Activated naive CD8-positive, alpha-beta T cell treated with anti-CD3 and anti-CD28 coated beads, Interleukin-2, amount 10 ng/mL, durations not matched to agents 7 days and 5 days (primary cell): Measurements from ENCODE around the gene SPEM3. TPM values are rescaled to one million over a fixed set of nuclear protein-coding genes. Genes with fewer than 3 reads are reported as not detected.

Source experiments
- ATAC-seq: fragments of 150-1000 bp; cut with Tn5 transposase; one replicate; pipeline ENCODE4 v1.10.0; 2021; ENCODE audit warnings: low read depth, moderate library complexity
- POLR2A ChIA-PET: fragments of 350-600 bp; sonication (Branson Sonifier 250); formaldehyde crosslinking; loops from one replicate; lab custom pipeline; 2021; ENCODE audit warnings: antibody characterized with exemption; lab: Charles Lee
- DNase-seq: peaks from one replicate; pipeline ENCODE4 v3.0.0; 2021
- H3K27ac Mint-ChIP-seq: one replicate; pipeline ENCODE4 v1.8.0; 2022; ENCODE audit warnings: mild to moderate bottlenecking, mixed read lengths
- H3K27me3 Mint-ChIP-seq: one replicate; pipeline ENCODE4 v1.8.0; 2022; ENCODE audit warnings: mild to moderate bottlenecking, moderate library complexity, mixed read lengths
- H3K36me3 Mint-ChIP-seq: one replicate; pipeline ENCODE4 v1.8.0; 2021; ENCODE audit warnings: mild to moderate bottlenecking, mixed read lengths
- H3K4me1 Mint-ChIP-seq: one replicate; pipeline ENCODE4 v1.8.0; 2021; ENCODE audit warnings: mixed read lengths
- H3K4me3 Mint-ChIP-seq: one replicate; pipeline ENCODE4 v1.8.0; 2022; ENCODE audit warnings: mild to moderate bottlenecking, moderate library complexity, mixed read lengths
- H3K9me3 Mint-ChIP-seq: one replicate; pipeline ENCODE4 v1.8.0; 2021; ENCODE audit warnings: mixed read lengths
- total RNA-seq, 2 experiments: library from RNA; stranded (reverse); gene quantifications; one replicate each; pipeline ENCODE4 v1.2.3, GENCODE V29; 2021

Gene SPEM3
- total RNA-seq, 2 experiments from 2014 or later, result not detected

DNA sequence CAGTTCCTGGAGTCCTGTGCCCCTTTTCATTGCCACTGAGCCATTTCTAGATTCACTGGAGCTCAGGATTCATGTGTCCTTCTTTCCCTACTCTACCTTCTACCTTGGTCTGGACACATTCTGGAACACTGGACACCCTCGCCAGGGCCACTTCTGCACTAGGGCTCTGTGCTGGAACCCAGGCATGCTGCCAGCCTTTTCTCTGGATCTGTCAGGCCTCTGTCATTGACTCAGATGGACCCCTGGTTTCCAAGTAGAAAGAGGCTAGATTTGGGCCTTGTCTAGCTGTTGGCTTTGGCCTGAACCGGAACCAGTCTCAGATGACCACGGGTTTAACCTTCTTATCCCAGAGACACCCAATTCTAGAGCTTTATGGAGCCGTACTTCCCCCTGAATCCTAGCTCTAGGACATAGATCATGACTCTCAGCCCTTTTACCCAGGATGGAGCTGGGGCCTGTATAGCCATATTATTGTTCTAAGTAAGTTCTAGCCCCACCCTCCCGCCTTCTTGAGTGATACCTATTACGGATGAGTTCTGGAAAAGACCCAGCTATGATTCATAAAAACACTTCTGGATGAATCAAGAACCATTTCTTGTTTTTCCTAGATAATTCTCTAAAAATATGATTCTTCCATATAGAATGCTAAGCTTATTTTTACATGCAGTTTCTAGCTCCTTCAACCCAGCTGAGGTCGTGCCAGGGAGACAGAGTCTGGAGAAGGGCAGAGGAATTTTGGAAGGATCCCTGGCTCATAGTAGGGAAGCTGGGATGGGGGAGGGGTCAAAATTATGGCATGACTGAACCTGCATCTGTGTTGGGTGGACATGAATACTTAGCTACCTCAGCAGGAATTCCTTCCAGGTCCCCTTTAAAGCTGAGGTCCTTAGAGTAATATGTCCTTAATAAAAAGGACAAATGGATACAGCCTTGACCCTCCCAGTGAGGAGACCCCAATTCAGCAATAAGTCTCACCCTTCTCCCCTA is 15.1 kb downstream of the SPEM3 start:
- Mint-ChIP-seq H3K27ac (no peak overlapping the region), H3K9me3 (peaks cover 2% of the 10 kb centered on the region), H3K4me1 (peaks cover 31% of the 10 kb centered on the region), H3K36me3 (peaks cover 29% of the 10 kb centered on the region), H3K27me3 (peaks cover 24% of the 10 kb centered on the region), H3K4me3 (no peak overlapping the region)
- DNase-seq, result no peak
- POLR2A ChIA-PET, result interaction anchor here (0.6 to 7.9 kb wide), 7 partner anchors 9 to 882 kb away, joined by 3 to 60 read pairs (median 5); partner anchors contain the start of genes POLR2A, TMEM102 and TMEM256
- no peak for ATAC-seq

DNA sequence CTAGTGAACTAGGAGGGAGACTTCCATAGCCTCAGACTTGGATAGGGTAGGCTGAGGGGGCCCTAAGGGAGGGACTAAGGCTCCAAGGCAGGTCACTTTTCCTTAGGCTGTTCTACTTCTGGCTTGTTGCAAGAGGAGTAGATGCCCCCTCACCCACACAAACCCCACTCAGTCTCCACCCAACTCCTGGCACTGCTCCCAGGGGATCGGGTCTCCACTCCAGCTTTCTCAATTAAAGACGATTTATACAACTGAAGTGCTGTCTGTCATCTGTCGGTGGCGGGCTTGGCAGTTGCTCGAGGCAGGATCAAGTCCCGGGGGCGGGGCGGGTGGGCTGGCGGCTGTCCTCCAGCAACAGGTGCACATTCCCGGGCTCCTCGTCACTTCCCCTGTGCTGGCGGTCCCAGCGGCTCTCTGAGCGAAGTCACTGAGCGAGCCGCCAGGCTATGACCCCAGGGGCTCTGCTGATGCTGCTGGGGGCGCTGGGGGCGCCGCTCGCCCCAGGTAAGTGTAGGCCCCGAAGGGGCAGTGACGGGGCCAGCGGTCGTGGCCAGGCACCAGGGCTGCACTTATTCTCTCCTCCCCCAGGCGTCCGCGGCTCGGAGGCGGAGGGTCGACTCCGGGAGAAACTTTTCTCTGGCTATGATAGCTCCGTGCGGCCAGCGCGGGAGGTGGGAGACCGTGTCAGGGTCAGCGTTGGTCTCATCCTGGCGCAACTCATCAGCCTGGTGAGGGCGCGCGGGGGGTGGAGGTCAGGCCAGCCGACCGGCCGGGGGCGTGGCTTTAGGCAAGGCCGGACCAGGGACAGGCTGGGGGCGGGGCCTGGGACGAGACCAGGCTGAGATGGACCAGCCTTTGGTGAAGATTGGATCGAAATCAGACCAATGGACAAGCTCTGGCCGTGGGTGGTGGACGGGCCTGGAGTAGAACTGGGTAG is 16.3 kb downstream of the SPEM3 start, which contains the start of gene CHRNB1:
Gene CHRNB1 (plus strand): TSS at position 380 of the 937 bp plus-strand sequence. CDS start 67 bp downstream, at position 447.
- H3K36me3 Mint-ChIP-seq, result peaks cover 35% of the 10 kb centered on the region
- peak; percentile 10 for ATAC-seq
- POLR2A ChIA-PET, result interaction anchor here (0.6 to 7.9 kb wide), 8 partner anchors 9 to 881 kb away, joined by 3 to 60 read pairs (median 10); partner anchors contain the start of genes ACAP1, POLR2A, TMEM102 and TMEM256
- peak within 1 kb of the TSS; percentile 10 for H3K27ac Mint-ChIP-seq
- H3K4me3 Mint-ChIP-seq, result peak within 1 kb of the TSS; percentile 80
- H3K27me3 Mint-ChIP-seq, result peaks cover 24% of the 10 kb centered on the region
- DNase-seq, result peak; percentile 53
- H3K9me3 Mint-ChIP-seq, result peaks cover 2% of the 10 kb centered on the region
- H3K4me1 Mint-ChIP-seq, result peaks cover 29% of the 10 kb centered on the region

DNA sequence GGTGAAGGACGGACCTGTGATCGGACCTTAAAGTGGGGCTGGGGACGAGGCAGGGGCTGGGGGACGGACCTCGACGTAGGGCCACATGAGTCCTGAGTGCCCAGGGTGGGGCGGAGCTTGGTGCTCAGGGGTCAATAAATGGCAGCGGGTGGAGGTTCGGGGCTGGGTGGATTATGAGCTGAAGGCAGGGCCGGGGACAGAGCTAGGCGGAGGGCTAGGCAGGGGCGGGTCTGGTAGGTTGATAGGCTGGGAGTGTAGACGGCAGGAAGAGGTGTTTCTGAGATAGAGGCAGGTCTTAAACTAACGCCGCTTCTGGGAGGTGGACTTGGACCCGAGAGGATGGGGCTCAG is 16.9 kb downstream of the SPEM3 start:
- Mint-ChIP-seq H3K36me3 (peaks cover 35% of the 10 kb centered on the region), H3K4me3 (peak overlapping the region; percentile 80), H3K27me3 (peaks cover 24% of the 10 kb centered on the region), H3K27ac (peak overlapping the region; percentile 10), H3K4me1 (peaks cover 24% of the 10 kb centered on the region), H3K9me3 (peaks cover 2% of the 10 kb centered on the region)
- ATAC-seq, result peak; percentile 94
- DNase-seq, result peak; percentile 56
- POLR2A ChIA-PET, result interaction anchor here (0.5 to 7.9 kb wide), 7 partner anchors 9 to 109 kb away, joined by 4 to 60 read pairs (median 13); partner anchors contain the start of genes ACAP1, POLR2A, TMEM102 and ZBTB4

DNA sequence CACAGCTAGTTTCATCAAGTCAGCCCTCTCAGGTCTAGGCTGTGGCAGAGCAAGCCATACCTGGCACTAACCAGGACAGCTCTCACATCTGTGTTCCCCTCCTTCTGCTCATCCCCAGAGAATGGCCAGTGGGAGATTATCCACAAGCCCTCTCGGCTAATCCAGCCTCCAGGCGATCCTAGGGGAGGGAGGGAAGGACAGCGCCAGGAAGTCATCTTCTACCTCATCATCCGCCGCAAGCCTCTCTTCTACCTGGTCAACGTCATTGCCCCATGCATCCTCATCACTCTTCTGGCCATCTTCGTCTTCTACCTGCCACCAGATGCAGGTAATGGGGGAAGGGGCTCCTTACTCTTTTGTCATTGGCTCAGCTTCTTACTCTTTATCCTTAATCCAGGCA is 19.8 kb downstream of the SPEM3 start:
- POLR2A ChIA-PET, result no interaction called here
- no peak overlapping the region for H3K4me3 Mint-ChIP-seq
- no peak overlapping the region for H3K27ac Mint-ChIP-seq
- no peak for DNase-seq
- peaks cover 26% of the 10 kb centered on the region for H3K4me1 Mint-ChIP-seq
- H3K9me3 Mint-ChIP-seq, result peaks cover 2% of the 10 kb centered on the region
- peaks cover 27% of the 10 kb centered on the region for H3K36me3 Mint-ChIP-seq
- H3K27me3 Mint-ChIP-seq, result peaks cover 19% of the 10 kb centered on the region
- no peak for ATAC-seq

DNA sequence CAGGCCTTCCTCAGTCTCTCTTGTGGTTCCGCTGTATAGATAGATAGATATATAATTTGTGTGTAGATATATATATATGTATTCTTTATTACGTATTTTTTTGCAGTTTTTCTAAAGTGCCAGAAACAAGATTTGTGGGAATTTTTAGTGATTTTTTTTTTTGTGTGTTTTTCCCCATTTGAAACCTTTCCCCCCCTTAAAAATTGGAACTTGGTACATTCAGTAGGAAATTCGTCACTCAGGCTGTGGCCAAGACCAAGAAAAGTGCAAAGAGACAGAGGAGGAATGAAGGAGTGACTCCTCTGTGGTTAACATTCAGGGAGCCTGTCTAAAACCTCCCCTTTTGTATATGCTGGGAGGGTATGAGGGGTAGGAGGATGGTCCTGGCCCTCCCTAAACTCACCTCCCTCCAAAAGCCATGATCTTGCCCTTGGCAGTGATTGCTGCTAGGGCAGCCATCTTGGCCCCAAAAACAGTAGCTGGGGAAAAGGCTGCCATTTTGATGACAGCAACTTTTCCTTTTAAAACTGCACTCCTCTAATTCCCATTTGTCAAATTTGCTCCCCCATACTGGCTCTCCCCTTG is 31.4 kb downstream of the SPEM3 start:
- H3K36me3 Mint-ChIP-seq, result peaks cover 25% of the 10 kb centered on the region
- DNase-seq (no peak), ATAC-seq (no peak)
- H3K4me1 Mint-ChIP-seq, result peaks cover 16% of the 10 kb centered on the region
- no peaks in the 10 kb centered on the region for H3K27me3 Mint-ChIP-seq
- POLR2A ChIA-PET, result interaction anchor here (0.7 to 1.1 kb wide), 3 partner anchors 17 to 25 kb away, joined by 3 read pairs; no protein-coding TSS in a partner anchor
- H3K4me3 Mint-ChIP-seq, result no peak overlapping the region
- no peak overlapping the region for H3K27ac Mint-ChIP-seq
- no peaks in the 10 kb centered on the region for H3K9me3 Mint-ChIP-seq

DNA sequence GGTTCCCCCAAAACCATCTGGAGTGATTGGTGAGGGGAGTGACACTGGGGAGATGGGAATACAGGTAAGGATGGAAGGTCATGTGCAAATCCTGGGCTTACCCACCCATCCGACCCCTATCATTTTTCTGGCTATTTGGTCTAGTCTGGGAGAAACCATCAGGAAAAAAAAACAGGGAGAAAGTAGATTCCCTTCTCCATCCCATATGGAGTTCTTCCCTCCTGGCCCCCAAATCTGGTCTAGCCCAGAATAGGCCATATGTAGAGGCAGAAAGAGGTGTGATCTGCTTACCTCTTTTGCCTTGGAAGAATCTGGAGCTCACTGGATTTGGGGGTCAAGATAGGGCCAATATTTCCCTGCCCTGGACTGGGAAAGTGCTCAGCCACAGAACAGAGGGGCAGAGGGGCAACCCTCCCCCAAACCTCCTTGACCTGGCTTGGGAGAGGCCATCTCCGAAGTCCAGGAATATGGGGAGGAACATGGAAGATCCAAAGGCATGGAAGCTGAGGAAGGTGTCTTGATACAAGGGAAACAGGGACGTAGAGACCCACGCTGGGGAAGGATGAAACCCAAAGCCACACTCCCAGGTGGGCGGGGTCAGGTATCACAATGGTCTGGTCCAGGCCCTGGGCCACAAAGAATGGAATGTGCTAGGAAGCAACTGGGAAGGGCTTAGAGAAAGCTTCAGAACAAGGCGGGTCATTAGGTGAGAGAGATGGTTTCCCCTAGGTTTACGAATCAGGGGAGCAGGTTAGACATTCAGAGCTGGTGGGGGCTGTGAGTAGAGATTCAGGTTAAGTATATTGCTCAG is 32.4 kb downstream of the SPEM3 start:
- Mint-ChIP-seq H3K9me3 (no peaks in the 10 kb centered on the region), H3K4me1 (peaks cover 15% of the 10 kb centered on the region), H3K4me3 (no peak overlapping the region), H3K27me3 (no peaks in the 10 kb centered on the region), H3K36me3 (peaks cover 26% of the 10 kb centered on the region), H3K27ac (no peak overlapping the region)
- DNase-seq, result no peak
- POLR2A ChIA-PET, result interaction anchor here (0.7 to 2.8 kb wide), 4 partner anchors 12 to 28 kb away, joined by 3 to 15 read pairs (median 5); partner anchors contain the start of gene POLR2A
- no peak for ATAC-seq

DNA sequence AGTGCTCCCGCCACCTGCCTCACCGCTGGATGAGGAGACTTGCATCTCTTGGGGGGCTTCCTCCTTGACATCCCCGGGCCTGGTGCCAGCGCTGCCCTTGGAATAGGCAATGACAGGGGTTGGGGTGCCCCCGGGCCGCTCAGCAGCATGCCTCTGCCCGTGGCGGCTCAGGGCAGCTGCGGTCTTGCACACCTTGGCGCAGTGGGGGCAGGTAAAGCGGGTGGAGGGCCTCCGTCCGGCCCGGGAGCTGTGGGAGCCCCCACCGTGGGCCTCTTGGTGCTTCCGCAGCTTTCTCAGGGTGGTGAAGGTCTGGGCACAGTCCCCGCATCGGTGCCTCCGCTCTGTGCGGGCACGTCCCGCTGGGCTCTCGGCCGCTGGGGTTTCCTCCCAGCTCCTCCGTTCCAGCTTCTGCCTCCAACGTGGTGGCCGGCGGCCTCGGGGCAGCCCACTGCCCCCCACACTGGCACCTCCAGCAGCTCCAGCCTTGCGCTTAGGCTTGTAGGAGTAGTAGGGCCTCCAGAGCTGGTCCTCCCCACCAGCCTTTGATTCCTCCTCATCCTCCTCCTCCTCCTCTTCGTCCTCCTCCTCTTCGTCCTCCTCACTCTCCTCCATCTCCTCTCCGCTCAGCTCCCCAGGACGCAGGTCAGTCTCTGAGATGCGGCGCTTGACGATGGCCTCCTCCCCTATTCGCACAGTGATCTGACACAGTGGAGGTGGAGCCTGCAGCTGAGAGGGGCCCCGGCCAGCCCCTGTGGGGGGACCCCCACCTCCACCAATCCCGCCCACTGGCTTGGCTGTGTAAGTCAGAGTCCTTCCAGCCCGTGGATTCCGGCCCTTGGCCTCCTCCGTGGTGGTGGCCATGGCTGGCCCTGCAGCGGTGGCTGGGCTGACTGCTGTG is 34.1 kb downstream of the SPEM3 start:
- ATAC-seq (no peak), DNase-seq (no peak)
- Mint-ChIP-seq H3K27me3 (no peaks in the 10 kb centered on the region), H3K27ac (no peak overlapping the region), H3K4me3 (no peak overlapping the region), H3K9me3 (no peaks in the 10 kb centered on the region), H3K36me3 (peaks cover 26% of the 10 kb centered on the region), H3K4me1 (peaks cover 11% of the 10 kb centered on the region)
- POLR2A ChIA-PET, result interaction anchor here (1.0 to 2.8 kb wide), 4 partner anchors 13 to 24 kb away, joined by 3 to 15 read pairs (median 5); partner anchors contain the start of gene POLR2A

DNA sequence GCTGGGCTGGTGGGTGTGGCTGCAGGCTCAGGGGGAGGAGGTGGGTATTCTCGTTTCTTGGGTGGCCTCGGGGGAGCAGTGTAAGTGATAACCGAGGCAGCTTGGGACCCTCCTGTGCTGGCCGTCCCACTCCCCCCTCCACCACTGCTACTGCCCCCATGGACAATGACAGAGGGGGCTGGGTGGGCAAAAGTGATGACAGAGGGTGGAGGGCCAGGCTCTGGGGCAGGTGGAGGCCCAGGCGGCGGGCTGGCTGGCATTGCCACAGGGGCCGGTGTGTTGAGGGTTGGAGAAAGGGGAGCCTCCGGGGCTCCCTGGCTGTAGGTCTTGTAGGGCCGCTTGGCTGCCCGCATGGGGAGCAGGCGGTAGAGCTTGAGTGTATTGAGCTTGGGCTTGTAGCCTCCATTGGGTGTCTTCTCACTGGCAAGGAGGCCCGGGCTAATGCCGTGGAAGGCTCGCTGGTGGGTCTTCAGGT is 34.8 kb downstream of the SPEM3 start:
- Mint-ChIP-seq H3K36me3 (peaks cover 26% of the 10 kb centered on the region), H3K9me3 (no peaks in the 10 kb centered on the region), H3K4me3 (no peak overlapping the region), H3K27ac (no peak overlapping the region), H3K27me3 (no peaks in the 10 kb centered on the region), H3K4me1 (peaks cover 11% of the 10 kb centered on the region)
- POLR2A ChIA-PET, result interaction anchor here (0.5 to 2.8 kb wide), 4 partner anchors 12 to 64 kb away, joined by 3 to 15 read pairs (median 4); partner anchors contain the start of gene POLR2A
- ATAC-seq (peak; percentile 10), DNase-seq (no peak)

DNA sequence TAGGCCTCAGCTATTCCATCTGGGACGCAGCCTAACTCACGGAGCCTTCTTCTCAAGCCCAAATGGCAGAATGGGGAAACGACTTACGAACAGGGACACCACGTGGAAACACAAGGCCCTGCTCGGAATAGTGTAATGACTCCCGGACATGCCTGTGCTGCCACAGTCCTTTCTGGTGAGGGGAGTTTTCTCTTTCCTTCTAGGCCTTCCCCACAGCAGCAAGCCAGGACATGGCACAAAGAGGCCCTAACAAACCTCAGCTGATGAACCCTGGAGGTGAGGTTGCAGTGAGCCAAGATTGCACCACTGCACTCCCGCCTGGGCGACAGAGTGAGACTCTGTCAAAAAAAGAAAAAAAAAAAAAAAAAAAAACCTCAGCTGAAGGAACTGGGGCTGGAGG is 35.4 kb downstream of the SPEM3 start:
- peaks cover 7% of the 10 kb centered on the region for H3K4me1 Mint-ChIP-seq
- POLR2A ChIA-PET, result interaction anchor here (0.5 to 1.9 kb wide), 2 partner anchors 12 to 64 kb away, joined by 3 to 6 read pairs; no protein-coding TSS in a partner anchor
- DNase-seq (no peak), ATAC-seq (no peak)
- H3K4me3 Mint-ChIP-seq, result no peak overlapping the region
- no peaks in the 10 kb centered on the region for H3K27me3 Mint-ChIP-seq
- H3K9me3 Mint-ChIP-seq, result no peaks in the 10 kb centered on the region
- peaks cover 24% of the 10 kb centered on the region for H3K36me3 Mint-ChIP-seq
- no peak overlapping the region for H3K27ac Mint-ChIP-seq

DNA sequence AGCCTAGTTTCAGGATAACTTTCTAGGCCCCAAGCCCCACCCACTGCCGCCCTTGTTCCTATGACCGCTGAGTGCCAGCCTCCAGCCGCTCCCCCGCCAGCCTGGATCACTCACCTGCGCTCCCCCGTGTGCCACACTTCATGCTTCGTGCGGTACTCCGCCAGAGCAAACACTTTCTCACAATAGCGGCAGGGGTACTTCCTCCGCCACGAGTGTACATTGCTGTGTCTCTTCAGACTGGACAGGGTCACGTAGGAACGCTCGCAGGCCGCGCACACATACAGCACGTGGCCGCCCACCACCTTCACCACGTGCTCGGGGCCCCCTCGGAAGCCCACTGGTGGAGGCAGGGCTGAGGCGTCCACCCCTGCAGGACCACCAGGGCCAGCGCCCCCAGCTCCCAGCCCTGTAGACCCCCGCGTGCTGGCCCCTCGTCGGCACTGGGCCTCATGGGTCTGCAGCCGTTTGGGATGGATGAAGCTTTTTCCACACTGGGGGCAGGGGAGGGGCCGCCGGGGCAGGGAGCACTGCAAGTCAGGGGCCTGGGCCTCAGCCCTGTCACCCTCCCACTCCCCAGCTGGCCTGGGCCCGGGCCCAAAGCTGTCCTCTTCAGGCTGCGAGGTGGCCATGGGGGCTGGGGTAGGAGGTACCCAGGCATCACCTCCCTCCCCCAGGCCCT is 37.1 kb downstream of the SPEM3 start:
- no peak for DNase-seq
- no peak for ATAC-seq
- H3K27ac Mint-ChIP-seq, result no peak overlapping the region
- H3K9me3 Mint-ChIP-seq, result no peaks in the 10 kb centered on the region
- POLR2A ChIA-PET, result interaction anchor here (0.7 to 3.6 kb wide), 2 partner anchors 11 to 373 kb away, joined by 3 to 18 read pairs; no protein-coding TSS in a partner anchor
- H3K4me3 Mint-ChIP-seq, result no peak overlapping the region
- no peaks in the 10 kb centered on the region for H3K27me3 Mint-ChIP-seq
- peaks cover 17% of the 10 kb centered on the region for H3K36me3 Mint-ChIP-seq
- peaks cover 4% of the 10 kb centered on the region for H3K4me1 Mint-ChIP-seq
